Liver (tissue), 9 donors: Measurements from ENCODE around the gene OASL. TPM values are rescaled to one million over a fixed set of nuclear protein-coding genes. Genes with fewer than 3 reads are reported as not detected.
A peak's percentile ranks its signal among the peaks of the same experiment; 100 is the strongest.

Source experiments
- DNase-seq: peaks from one replicate; pipeline ENCODE4 v3.0.0-alpha.2; 2017; ENCODE audit warnings: low spot score
- H3K27ac ChIP-seq, 2 donors: one replicate each; pipeline ENCODE4 v1.7.0; 2013; ENCODE audit warnings: inconsistent platforms in 2 of 2, low read length in 2 of 2, control low read depth in 1 of 2, low read depth in 1 of 2, mild to moderate bottlenecking in 1 of 2
- H3K27me3 ChIP-seq, 4 donors: one replicate each; pipeline versions ENCODE4 v1.6.1 to v1.7.0; 2013; ENCODE audit warnings: low read length in 3 of 4, inconsistent platforms in 1 of 4, mild to moderate bottlenecking in 1 of 4, moderate library complexity in 1 of 4; ENCODE audit not compliant: control insufficient read depth in 4 of 4, insufficient read depth in 4 of 4
- H3K36me3 ChIP-seq, 4 donors: one replicate each; pipeline versions ENCODE4 v1.6.1 to v1.7.0; 2013; ENCODE audit warnings: low read length in 3 of 4, mild to moderate bottlenecking in 3 of 4, low read depth in 1 of 4, moderate library complexity in 1 of 4; ENCODE audit not compliant: control insufficient read depth in 4 of 4, insufficient read depth in 3 of 4
- H3K4me1 ChIP-seq, 4 donors: one replicate each; pipeline versions ENCODE4 v1.6.1 to v1.7.0; 2013; ENCODE audit warnings: low read length in 3 of 4, mild to moderate bottlenecking in 3 of 4, moderate library complexity in 1 of 4; ENCODE audit not compliant: control insufficient read depth in 4 of 4, insufficient read depth in 4 of 4
- H3K4me3 ChIP-seq, 3 donors: one replicate each; pipeline versions ENCODE4 v1.6.1 to v1.7.0; 2013; ENCODE audit warnings: low read length in 3 of 3, control low read depth in 1 of 3, low read depth in 1 of 3, mild to moderate bottlenecking in 1 of 3
- H3K9ac ChIP-seq, 2 donors: one replicate each; pipeline ENCODE4 v1.7.0; 2013; ENCODE audit warnings: low read length in 2 of 2, mild to moderate bottlenecking in 2 of 2, moderate library complexity in 2 of 2, control low read depth in 1 of 2, low read depth in 1 of 2
- H3K9me3 ChIP-seq, 4 donors: one replicate each; pipeline versions ENCODE4 v1.6.1 to v1.7.0; 2013; ENCODE audit warnings: low read length in 3 of 4; ENCODE audit not compliant: control insufficient read depth in 4 of 4
- EGR1 ChIP-seq, 2 donors: IDR thresholded peaks; 2 replicates each; pipeline ENCODE4 v1.6.1; 2016 to 2018; ENCODE audit warnings: antibody characterized with exemption in 2 of 2, low read depth in 2 of 2
- FOXA2 ChIP-seq: IDR thresholded peaks from 2 replicates; pipeline ENCODE4 v1.6.1; 2016; ENCODE audit warnings: antibody characterized with exemption
- GABPA ChIP-seq, 2 donors: IDR thresholded peaks in 1 of 2; conservative IDR thresholded peaks in 1 of 2; 2 replicates each; pipeline ENCODE4 v1.6.1; 2016; ENCODE audit warnings: antibody characterized with exemption in 2 of 2, mild to moderate bottlenecking in 1 of 2, moderate library complexity in 1 of 2
- HNF4A ChIP-seq, 2 donors: conservative IDR thresholded peaks; 2 replicates each; pipeline ENCODE4 v1.6.1; 2016; ENCODE audit warnings: antibody characterized with exemption in 2 of 2, mild to moderate bottlenecking in 2 of 2
- HNF4G ChIP-seq: IDR thresholded peaks from 2 replicates; pipeline ENCODE4 v1.6.1; 2016; ENCODE audit warnings: antibody characterized with exemption
- JUND ChIP-seq, 2 donors: IDR thresholded peaks; 2 replicates each; pipeline ENCODE4 v1.6.1; 2016; ENCODE audit warnings: antibody characterized with exemption in 2 of 2
- NR2F2 ChIP-seq: IDR thresholded peaks from 2 replicates; pipeline ENCODE4 v1.6.1; 2016; ENCODE audit warnings: antibody characterized with exemption
- RAD21 ChIP-seq, 2 donors: IDR thresholded peaks; 2 replicates each; pipeline ENCODE4 v1.6.1; 2016; ENCODE audit warnings: antibody characterized with exemption in 2 of 2, mild to moderate bottlenecking in 2 of 2
- RXRA ChIP-seq, 2 donors: IDR thresholded peaks; 2 replicates each; pipeline ENCODE4 v1.6.1; 2017 to 2018; ENCODE audit warnings: antibody characterized with exemption in 2 of 2, mild to moderate bottlenecking in 1 of 2
- SP1 ChIP-seq: IDR thresholded peaks from 2 replicates; pipeline ENCODE4 v1.6.1; 2018; ENCODE audit warnings: antibody characterized with exemption, mild to moderate bottlenecking
- TAF1 ChIP-seq: conservative IDR thresholded peaks from 2 replicates; pipeline ENCODE4 v1.6.1; 2016; ENCODE audit warnings: antibody characterized with exemption, mild to moderate bottlenecking
- YY1 ChIP-seq: IDR thresholded peaks from 2 replicates; pipeline ENCODE4 v1.6.1; 2016; ENCODE audit warnings: antibody characterized with exemption, mild to moderate bottlenecking
- WGBS: extraction: QIAGEN DNeasy Blood & Tissue Kit; methylation state at CpG from one replicate; pipeline ENCODE4 v1.1.7; 2013; 5-methylcytosine and 5-hydroxymethylcytosine counted together
- polyA plus RNA-seq, 2 donors: library from polyadenylated mRNA; stranded (reverse) in 1 of 2; unstranded in 1 of 2; fragments of 200-250 nt in 1 of 2; fragments of >200 nt in 1 of 2; fragmentation: Nextera tagmentation in 1 of 2; extraction: Ambion mirVana in 1 of 2; gene quantifications; one replicate each; pipeline versions ENCODE4 v1.2.1 to v1.2.3, GENCODE V29; 2013 to 2015
- total RNA-seq, 2 donors: library from RNA; depleted of rRNA; stranded (reverse); fragments of >200 nt; gene quantifications; one replicate each; pipeline ENCODE4 v1.2.3, GENCODE V29; 2014
- TF ChIP-seq, protein P1 (sequence below): IDR thresholded peaks from 2 replicates; pipeline ENCODE4 v1.6.1; 2016; ENCODE audit warnings: antibody characterized with exemption
- TF ChIP-seq, protein P2 (sequence below): IDR thresholded peaks from 2 replicates; pipeline ENCODE4 v1.6.1; 2016; ENCODE audit warnings: antibody characterized with exemption
- TF ChIP-seq, protein P3 (sequence below): fragments of 150-350 bp; IDR thresholded peaks from 2 replicates; pipeline ENCODE4 v1.5.1; 2017; ENCODE audit warnings: improper control_type of control experiment, low read depth, low read length; ENCODE audit not compliant: missing input control
- TF ChIP-seq, protein P4 (sequence below): IDR thresholded peaks from 2 replicates; pipeline ENCODE4 v1.6.1; 2016; ENCODE audit warnings: antibody characterized with exemption
- TF ChIP-seq, protein P5 (sequence below): IDR thresholded peaks from 2 replicates; pipeline ENCODE4 v1.6.1; 2016; ENCODE audit warnings: antibody characterized with exemption, mild to moderate bottlenecking
- donor health status: healthy.
- donor health status: healthy.
- donor health status: healthy.
- donor health status: healthy.
- donor health status: healthy.

The OASL gene
- total and polyA plus RNA-seq, 4 donors = 0.89 to 4.5 (median 3.1) TPM

DNA sequence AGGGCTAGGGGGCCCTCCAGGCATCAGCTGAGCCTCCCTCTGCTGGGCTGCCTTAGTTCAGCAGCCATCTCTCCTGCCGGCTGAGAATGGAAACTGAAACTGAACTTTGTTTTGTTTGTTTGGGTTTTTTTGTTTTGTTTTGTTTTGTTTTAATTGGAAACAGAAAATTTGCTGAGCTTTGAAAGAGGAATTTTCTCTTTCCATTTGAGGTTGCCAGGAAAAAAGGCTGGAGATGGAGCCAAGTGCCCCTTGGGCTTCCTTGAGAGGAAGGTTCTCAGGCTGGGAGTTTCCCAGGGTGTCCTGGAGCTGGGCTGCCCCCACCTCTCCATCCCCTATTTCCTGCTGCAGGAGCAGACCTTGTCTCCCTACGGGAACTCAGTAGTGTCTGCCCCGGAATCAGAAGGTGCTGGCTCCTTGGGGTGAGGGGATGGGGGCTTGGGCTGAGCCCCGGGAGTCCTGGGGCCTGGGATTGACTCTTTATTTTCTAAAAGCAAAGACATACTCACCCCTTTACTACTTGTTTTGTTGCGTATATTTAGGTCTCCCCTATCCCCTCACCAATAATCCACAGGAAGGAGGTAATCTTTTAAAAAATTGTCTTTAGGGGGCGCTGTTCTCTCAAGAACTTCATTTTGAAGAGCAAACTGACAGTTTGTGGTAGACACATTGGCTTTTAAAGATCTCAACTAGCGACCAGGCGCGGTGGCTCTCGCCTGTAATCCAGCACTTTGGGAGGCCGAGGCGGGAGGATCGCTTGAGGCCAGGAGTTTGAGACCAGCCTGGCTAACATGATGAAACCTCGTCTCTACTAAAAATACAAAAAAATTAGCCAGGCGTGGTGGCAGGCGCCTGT is 21.3 kb upstream of the OASL start (continued):
- TF ChIP-seq, protein P1, sequence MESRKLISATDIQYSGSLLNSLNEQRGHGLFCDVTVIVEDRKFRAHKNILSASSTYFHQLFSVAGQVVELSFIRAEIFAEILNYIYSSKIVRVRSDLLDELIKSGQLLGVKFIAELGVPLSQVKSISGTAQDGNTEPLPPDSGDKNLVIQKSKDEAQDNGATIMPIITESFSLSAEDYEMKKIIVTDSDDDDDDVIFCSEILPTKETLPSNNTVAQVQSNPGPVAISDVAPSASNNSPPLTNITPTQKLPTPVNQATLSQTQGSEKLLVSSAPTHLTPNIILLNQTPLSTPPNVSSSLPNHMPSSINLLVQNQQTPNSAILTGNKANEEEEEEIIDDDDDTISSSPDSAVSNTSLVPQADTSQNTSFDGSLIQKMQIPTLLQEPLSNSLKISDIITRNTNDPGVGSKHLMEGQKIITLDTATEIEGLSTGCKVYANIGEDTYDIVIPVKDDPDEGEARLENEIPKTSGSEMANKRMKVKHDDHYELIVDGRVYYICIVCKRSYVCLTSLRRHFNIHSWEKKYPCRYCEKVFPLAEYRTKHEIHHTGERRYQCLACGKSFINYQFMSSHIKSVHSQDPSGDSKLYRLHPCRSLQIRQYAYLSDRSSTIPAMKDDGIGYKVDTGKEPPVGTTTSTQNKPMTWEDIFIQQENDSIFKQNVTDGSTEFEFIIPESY = no peak
- TF ChIP-seq EGR1 (IDR thresholded peaks at IDR 0.05; ENCODE audit: low read depth in 2 of 2) = no peak
- TF ChIP-seq, protein P2, sequence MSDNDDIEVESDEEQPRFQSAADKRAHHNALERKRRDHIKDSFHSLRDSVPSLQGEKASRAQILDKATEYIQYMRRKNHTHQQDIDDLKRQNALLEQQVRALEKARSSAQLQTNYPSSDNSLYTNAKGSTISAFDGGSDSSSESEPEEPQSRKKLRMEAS = no peak
- peak; percentile 59 to 71 for TF ChIP-seq RAD21 (IDR thresholded peaks at IDR 0.05)
- TF ChIP-seq FOXA2 = no peak

DNA sequence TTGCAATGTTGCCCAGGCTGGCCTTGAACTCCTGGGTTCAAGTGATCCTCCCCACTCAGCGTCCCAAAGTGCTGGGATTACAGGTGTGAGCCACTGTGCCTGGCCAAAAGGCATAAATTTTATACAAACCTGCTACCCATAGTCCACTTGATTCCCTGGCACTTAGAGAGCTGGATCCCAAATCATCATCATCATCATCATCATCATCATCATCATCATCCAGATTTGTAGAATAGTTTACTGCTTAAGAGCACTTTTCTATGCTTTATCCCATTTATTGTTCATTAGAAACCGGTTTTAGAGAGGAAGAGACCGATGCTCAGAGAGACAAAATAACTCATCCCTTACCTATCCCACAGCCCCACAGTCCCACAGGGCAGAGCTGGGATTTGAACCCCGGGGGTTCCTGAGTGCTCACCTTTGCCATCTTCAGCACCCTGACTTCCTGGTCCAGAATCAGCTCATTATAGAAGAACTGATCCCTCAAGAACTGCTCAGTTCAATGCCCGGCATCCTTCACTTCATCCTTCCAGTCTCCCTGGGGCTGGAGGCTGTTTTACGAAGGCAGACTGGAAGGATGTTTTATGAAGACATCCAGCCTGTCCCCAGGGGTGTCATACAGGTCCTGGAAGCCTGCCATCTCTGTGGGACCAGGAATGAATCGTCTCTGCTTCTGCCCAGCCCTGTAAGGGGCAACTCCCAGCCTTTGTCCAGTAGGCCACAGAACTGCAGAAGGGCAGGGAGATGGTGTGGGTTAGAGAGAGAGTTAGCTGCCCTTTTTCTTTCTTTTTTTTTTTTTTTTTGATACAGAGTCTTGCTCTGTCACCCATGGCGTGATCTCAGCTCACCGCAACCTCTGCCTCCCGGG is 20.2 kb upstream of the OASL start:
- H3K9ac ChIP-seq = no peak overlapping the region
- peaks cover 0 to 7% (median 0%) of the 10 kb centered on the region in 4 donors for H3K4me1 ChIP-seq
- no peaks in the 10 kb centered on the region for H3K27me3 ChIP-seq
- no peaks in the 10 kb centered on the region for H3K36me3 ChIP-seq
- TF ChIP-seq, protein P3, sequence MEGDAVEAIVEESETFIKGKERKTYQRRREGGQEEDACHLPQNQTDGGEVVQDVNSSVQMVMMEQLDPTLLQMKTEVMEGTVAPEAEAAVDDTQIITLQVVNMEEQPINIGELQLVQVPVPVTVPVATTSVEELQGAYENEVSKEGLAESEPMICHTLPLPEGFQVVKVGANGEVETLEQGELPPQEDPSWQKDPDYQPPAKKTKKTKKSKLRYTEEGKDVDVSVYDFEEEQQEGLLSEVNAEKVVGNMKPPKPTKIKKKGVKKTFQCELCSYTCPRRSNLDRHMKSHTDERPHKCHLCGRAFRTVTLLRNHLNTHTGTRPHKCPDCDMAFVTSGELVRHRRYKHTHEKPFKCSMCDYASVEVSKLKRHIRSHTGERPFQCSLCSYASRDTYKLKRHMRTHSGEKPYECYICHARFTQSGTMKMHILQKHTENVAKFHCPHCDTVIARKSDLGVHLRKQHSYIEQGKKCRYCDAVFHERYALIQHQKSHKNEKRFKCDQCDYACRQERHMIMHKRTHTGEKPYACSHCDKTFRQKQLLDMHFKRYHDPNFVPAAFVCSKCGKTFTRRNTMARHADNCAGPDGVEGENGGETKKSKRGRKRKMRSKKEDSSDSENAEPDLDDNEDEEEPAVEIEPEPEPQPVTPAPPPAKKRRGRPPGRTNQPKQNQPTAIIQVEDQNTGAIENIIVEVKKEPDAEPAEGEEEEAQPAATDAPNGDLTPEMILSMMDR = no peak
- peak overlapping the region in 1 of 2 donors; percentile 64 for H3K27ac ChIP-seq
- no peaks in the 10 kb centered on the region for H3K9me3 ChIP-seq
- WGBS = 88% methylated on average over 10 of the region's 10 CpGs
- H3K4me3 ChIP-seq = no peak overlapping the region
- no peak for DNase-seq

DNA sequence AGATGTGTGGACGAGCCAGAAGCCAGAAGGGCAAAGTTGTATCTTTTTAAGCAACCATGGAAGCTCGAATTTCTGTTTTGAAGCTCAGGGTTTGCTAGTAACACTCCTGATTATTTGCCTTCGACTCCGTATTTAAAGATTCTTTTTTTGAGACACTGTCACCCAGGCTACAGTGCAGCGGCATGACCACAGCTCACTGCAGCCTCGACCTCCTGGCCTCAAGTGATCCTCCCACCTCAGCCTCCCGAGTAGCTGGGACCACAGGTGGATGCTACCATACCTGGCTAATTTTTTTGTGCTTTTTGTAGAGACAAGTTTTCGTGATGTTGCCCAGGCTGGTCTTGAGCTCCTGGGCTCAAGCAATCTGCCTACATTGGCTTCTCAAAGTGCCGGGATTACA is 18.7 kb upstream of the OASL start:
- Histone ChIP-seq H3K27ac (no peak overlapping the region), H3K9me3 (no peaks in the 10 kb centered on the region), H3K36me3 (no peaks in the 10 kb centered on the region), H3K9ac (no peak overlapping the region), H3K27me3 (no peaks in the 10 kb centered on the region), H3K4me1 (peaks cover 0 to 7% (median 0%) of the 10 kb centered on the region in 4 donors), H3K4me3 (no peak overlapping the region)
- WGBS = 66% methylated on average over 9 of the region's 9 CpGs
- DNase-seq = no peak
- TF ChIP-seq RAD21 (IDR thresholded peaks at IDR 0.05) (no peak), RXRA (IDR thresholded peaks at IDR 0.05) (no peak), EGR1 (IDR thresholded peaks at IDR 0.05; ENCODE audit: low read depth in 2 of 2) (no peak), TAF1 (no peak), JUND (IDR thresholded peaks at IDR 0.05) (no peak), GABPA (IDR thresholded peaks at IDR 0.05 in 1 of 2, conservative IDR thresholded peaks at IDR 0.05 in 1 of 2) (no peak), YY1 (no peak), FOXA2 (no peak), HNF4G (no peak), NR2F2 (no peak), SP1 (no peak), HNF4A (conservative IDR thresholded peaks at IDR 0.05) (no peak)
- TF ChIP-seq, protein P4, sequence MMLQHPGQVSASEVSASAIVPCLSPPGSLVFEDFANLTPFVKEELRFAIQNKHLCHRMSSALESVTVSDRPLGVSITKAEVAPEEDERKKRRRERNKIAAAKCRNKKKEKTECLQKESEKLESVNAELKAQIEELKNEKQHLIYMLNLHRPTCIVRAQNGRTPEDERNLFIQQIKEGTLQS = no peak
- TF ChIP-seq, protein P5, sequence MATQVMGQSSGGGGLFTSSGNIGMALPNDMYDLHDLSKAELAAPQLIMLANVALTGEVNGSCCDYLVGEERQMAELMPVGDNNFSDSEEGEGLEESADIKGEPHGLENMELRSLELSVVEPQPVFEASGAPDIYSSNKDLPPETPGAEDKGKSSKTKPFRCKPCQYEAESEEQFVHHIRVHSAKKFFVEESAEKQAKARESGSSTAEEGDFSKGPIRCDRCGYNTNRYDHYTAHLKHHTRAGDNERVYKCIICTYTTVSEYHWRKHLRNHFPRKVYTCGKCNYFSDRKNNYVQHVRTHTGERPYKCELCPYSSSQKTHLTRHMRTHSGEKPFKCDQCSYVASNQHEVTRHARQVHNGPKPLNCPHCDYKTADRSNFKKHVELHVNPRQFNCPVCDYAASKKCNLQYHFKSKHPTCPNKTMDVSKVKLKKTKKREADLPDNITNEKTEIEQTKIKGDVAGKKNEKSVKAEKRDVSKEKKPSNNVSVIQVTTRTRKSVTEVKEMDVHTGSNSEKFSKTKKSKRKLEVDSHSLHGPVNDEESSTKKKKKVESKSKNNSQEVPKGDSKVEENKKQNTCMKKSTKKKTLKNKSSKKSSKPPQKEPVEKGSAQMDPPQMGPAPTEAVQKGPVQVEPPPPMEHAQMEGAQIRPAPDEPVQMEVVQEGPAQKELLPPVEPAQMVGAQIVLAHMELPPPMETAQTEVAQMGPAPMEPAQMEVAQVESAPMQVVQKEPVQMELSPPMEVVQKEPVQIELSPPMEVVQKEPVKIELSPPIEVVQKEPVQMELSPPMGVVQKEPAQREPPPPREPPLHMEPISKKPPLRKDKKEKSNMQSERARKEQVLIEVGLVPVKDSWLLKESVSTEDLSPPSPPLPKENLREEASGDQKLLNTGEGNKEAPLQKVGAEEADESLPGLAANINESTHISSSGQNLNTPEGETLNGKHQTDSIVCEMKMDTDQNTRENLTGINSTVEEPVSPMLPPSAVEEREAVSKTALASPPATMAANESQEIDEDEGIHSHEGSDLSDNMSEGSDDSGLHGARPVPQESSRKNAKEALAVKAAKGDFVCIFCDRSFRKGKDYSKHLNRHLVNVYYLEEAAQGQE = no peak
- TF ChIP-seq, protein P3 = no peak
- TF ChIP-seq, protein P2 = no peak
